ENCODE measurements around the gene PTCH1. TPM values are rescaled to one million over a fixed set of nuclear protein-coding genes. Genes with fewer than 3 reads are reported as not detected.

PTCH1 gene
- polyA plus RNA-seq, 1 experiment: 2.8 TPM

- no peak for TF ChIP-seq CTCF (IDR thresholded peaks at IDR 0.05; ENCODE audit: insufficient read depth, low read depth, low read length)
- DNase-seq (ENCODE audit: low read depth): no peak
- H3K36me3 ChIP-seq (ENCODE audit: control insufficient read depth, insufficient read depth, low read length): no peaks in the 10 kb centered on the region
- ChIA-PET POLR2A (no interaction called here), CTCF (no interaction called here)
- peaks cover 1% of the 10 kb centered on the region for H3K27me3 ChIP-seq (ENCODE audit: control insufficient read depth, insufficient read depth, low read length)
- no peak overlapping the region for H3K4me3 ChIP-seq (ENCODE audit: low read depth, low read length)
These were observed 86.7 kb downstream of the PTCH1 start for GRCh38 chr9:95429948-95430620.

- CTCF ChIA-PET: no interaction called here
- POLR2A ChIA-PET: no interaction called here
- Histone ChIP-seq H3K27me3 (ENCODE audit: control insufficient read depth, insufficient read depth, low read length) (peaks cover 1% of the 10 kb centered on the region), H3K4me3 (ENCODE audit: low read depth, low read length) (no peak overlapping the region), H3K36me3 (ENCODE audit: control insufficient read depth, insufficient read depth, low read length) (no peaks in the 10 kb centered on the region)
- no peak for DNase-seq (ENCODE audit: low read depth)
- no peak for TF ChIP-seq CTCF (IDR thresholded peaks at IDR 0.05; ENCODE audit: insufficient read depth, low read depth, low read length)
These were observed 87.7 kb downstream of the PTCH1 start for GRCh38 chr9:95429096-95429495.

GRCh38 chr9:95425910-95426551, 90.7 kb downstream of the PTCH1 start:
- no peak for DNase-seq (ENCODE audit: low read depth)
- CTCF ChIA-PET: no interaction called here
- no peak overlapping the region for H3K4me3 ChIP-seq (ENCODE audit: low read depth, low read length)
- H3K27me3 ChIP-seq (ENCODE audit: control insufficient read depth, insufficient read depth, low read length): no peaks in the 10 kb centered on the region; the same call in 1 of the 2 replicates
- no peak for TF ChIP-seq CTCF (IDR thresholded peaks at IDR 0.05; ENCODE audit: insufficient read depth, low read depth, low read length)
- H3K36me3 ChIP-seq (ENCODE audit: control insufficient read depth, insufficient read depth, low read length): no peaks in the 10 kb centered on the region
- POLR2A ChIA-PET: no interaction called here

- Histone ChIP-seq H3K27me3 (ENCODE audit: control insufficient read depth, insufficient read depth, low read length) (no peaks in the 10 kb centered on the region), H3K36me3 (ENCODE audit: control insufficient read depth, insufficient read depth, low read length) (no peaks in the 10 kb centered on the region), H3K4me3 (ENCODE audit: low read depth, low read length) (no peak overlapping the region)
- ChIA-PET POLR2A (no interaction called here), CTCF (no interaction called here)
- no peak for DNase-seq (ENCODE audit: low read depth)
- no peak for TF ChIP-seq CTCF (IDR thresholded peaks at IDR 0.05; ENCODE audit: insufficient read depth, low read depth, low read length)
These were observed 94.1 kb downstream of the PTCH1 start for GRCh38 chr9:95422650-95423049.

GRCh38 chr9:95420518-95420917, 96.3 kb downstream of the PTCH1 start:
- ChIA-PET CTCF (no interaction called here), POLR2A (no interaction called here)
- Histone ChIP-seq H3K27me3 (ENCODE audit: control insufficient read depth, insufficient read depth, low read length) (no peaks in the 10 kb centered on the region), H3K36me3 (ENCODE audit: control insufficient read depth, insufficient read depth, low read length) (no peaks in the 10 kb centered on the region), H3K4me3 (ENCODE audit: low read depth, low read length) (no peak overlapping the region)
- TF ChIP-seq CTCF (IDR thresholded peaks at IDR 0.05; ENCODE audit: insufficient read depth, low read depth, low read length): no peak
- no peak for DNase-seq (ENCODE audit: low read depth)

Data from BJ (cell line).